T-helper 1 cell treated with Interleukin-12 subunit alpha and Interleukin-12 subunit beta and Interleukin-4 antibody, amounts not matched to agents 30 μg/mL and 1 μg/mL, for 36 hours (primary cell): Measurements from ENCODE around the gene METAP1.
"Not testable (repeated sequence)": the region's sequence is repeated elsewhere in the genome, so short reads cannot be mapped to it uniquely, and the experiment has no call there.

ENCODE experiments used
- H3K27ac Mint-ChIP-seq: one replicate; pipeline ENCODE4 v1.8.0; 2021; ENCODE audit warnings: mild to moderate bottlenecking, mixed read lengths
- H3K27me3 Mint-ChIP-seq: one replicate; pipeline ENCODE4 v1.8.0; 2021; ENCODE audit warnings: low read depth, mixed read lengths
- H3K36me3 Mint-ChIP-seq: one replicate; pipeline ENCODE4 v1.8.0; 2021; ENCODE audit warnings: low read depth, mixed read lengths
- H3K4me1 Mint-ChIP-seq: one replicate; pipeline ENCODE4 v1.8.0; 2021; ENCODE audit warnings: low read depth, mixed read lengths
- H3K4me3 Mint-ChIP-seq: one replicate; pipeline ENCODE4 v1.8.0; 2021; ENCODE audit warnings: mild to moderate bottlenecking, moderate library complexity, mixed read lengths
- H3K9me3 Mint-ChIP-seq: one replicate; pipeline ENCODE4 v1.8.0; 2021; ENCODE audit warnings: mixed read lengths

METAP1 gene

DNA sequence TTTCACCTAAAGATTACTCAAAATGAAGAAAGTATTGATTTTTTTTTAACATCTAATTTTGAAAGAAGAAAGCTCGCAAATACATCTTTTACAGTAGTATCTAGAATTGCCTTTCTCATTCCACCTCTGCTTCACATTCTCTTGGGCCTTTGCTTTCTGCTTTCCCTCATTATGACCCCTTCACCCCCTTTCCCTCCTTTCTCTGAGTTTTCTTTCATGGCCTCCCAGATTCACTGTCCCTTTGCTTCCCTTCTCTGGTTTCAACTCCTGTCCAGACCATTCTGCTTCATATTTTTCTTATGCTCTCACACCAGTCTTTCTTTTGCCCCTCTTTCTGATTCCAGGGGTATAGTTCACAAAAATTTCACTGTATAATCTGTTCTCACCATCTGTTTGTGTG is 64.0 kb downstream of the METAP1 start:
- no peaks in the 10 kb centered on the region for H3K9me3 Mint-ChIP-seq
- H3K27me3 Mint-ChIP-seq, result no peaks in the 10 kb centered on the region
- no peak overlapping the region for H3K27ac Mint-ChIP-seq

DNA sequence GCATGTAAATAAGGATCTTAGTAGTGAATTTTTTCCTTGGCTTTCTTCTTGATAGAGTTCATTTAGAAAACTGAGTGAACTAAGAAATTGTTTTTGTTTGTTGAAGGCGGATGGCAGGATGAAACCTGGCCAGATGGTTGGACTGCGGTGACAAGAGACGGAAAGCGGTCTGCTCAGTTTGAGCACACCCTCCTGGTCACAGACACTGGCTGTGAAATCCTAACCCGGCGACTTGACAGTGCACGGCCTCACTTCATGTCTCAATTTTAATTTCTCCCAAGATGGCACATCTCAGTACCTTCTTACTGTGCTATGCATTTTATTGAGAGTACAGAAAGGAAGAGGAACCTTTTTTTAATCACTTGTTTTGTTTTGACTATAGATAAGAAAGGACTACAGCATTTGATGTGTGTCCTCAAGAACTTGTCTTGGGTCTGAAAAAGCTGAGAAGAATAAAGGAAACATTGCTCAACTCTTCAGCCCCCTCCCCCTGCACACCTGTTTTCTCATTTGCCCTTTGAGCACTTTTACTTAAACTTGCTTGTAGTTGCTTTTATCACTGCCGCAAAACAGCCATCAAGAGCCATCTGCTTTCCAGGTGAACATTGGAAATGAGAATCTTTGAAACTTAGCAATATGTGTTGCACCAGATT is 65.7 kb downstream of the METAP1 start:
- no peaks in the 10 kb centered on the region for H3K9me3 Mint-ChIP-seq
- no peak overlapping the region for H3K4me3 Mint-ChIP-seq
- H3K4me1 Mint-ChIP-seq, result peaks cover 5% of the 10 kb centered on the region
- peaks cover 45% of the 10 kb centered on the region for H3K36me3 Mint-ChIP-seq
- no peaks in the 10 kb centered on the region for H3K27me3 Mint-ChIP-seq
- H3K27ac Mint-ChIP-seq, result no peak overlapping the region

More for the DNA sequence above, 64.0 kb downstream of the METAP1 start:
- peaks cover 13% of the 10 kb centered on the region for H3K4me1 Mint-ChIP-seq
- peaks cover 37% of the 10 kb centered on the region for H3K36me3 Mint-ChIP-seq
- H3K4me3 Mint-ChIP-seq, result no peak overlapping the region

DNA sequence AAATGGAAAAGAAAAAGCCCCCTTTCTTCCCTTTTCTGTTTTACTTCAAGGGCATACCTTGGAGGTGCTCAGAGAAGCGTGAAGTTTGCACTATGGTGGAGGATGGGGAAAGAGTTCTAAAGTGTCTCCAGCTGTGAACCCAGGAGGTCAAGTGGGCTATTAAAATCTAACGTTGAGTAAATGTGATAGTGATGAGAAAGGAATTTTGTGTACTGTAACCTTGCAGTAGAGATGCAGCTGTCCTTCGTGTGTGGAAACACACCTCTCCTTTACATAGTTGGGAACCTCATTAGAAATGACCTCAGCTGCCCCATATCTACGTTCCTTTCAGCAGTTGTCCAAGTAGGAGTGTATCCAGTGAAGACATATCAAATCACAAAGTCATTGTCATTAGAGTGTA is 66.6 kb downstream of the METAP1 start:
- Mint-ChIP-seq H3K9me3 (no peaks in the 10 kb centered on the region), H3K4me1 (peaks cover 4% of the 10 kb centered on the region), H3K4me3 (no peak overlapping the region), H3K36me3 (peaks cover 48% of the 10 kb centered on the region), H3K27ac (no peak overlapping the region), H3K27me3 (no peaks in the 10 kb centered on the region)

DNA sequence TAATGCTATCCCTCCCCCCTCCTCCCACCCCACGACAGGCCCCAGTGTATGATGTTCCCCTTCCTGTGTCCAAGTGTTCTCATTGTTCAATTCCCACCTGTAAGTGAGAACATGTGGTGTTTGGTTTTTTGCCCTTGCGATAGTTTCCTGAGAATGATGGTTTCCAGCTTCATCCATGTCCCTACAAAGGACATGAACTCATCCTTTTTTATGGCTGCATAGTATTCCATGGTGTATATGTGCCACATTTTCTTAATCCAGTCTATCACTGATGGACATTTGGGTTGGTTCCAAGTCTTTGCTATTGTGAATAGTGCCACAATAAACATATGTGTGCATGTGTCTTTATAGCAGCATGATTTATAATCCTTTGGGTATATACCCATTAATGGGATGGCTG is 70.0 kb downstream of the METAP1 start:
- not testable (repeated sequence) for H3K9me3 Mint-ChIP-seq, H3K4me3 Mint-ChIP-seq, H3K27me3 Mint-ChIP-seq, H3K4me1 Mint-ChIP-seq
- Mint-ChIP-seq H3K36me3 (peaks cover 48% of the 10 kb centered on the region), H3K27ac (peak overlapping the region; percentile 41)

DNA sequence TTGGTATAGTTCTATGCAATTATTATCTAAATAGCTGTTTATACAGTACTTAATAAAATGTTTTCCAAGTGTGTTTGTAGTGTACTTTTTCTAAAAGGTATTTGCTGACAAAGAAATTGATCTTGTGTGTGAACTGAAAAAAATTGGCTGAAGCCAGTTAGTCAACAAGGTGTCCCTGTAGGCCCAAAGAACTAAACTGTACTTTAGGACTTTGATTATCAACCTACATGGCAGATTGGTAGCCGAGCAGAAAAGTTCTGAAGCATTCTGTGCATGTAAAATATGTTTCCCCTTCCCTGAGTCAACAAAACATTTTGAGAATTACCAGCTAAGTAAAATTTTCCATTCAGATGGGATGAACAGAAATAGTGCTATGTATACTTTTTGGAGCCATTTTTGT is 72.1 kb downstream of the METAP1 start:
- Mint-ChIP-seq H3K4me3 (no peak overlapping the region), H3K4me1 (no peaks in the 10 kb centered on the region), H3K27me3 (no peaks in the 10 kb centered on the region), H3K27ac (no peak overlapping the region), H3K9me3 (no peaks in the 10 kb centered on the region), H3K36me3 (peaks cover 46% of the 10 kb centered on the region)

DNA sequence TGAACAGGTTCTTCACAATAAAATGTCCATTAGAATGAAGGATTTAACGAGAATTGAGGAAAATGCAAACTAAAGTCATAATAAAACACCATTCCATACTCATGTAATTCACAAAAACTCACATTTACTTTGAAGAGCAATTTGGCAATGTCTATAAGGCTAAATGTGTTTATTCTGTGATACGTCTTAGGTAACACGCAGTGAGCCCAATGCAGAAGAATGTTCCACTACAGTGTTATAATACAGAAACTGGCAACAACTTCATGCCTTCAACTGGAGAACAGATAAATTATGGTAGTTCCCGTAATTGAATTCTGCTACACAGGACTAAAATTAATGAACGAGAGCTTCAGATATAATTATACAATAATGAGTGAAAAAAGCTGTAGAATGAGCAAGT is 75.6 kb downstream of the METAP1 start:
- Mint-ChIP-seq H3K27ac (no peak overlapping the region), H3K36me3 (peaks cover 42% of the 10 kb centered on the region), H3K27me3 (no peaks in the 10 kb centered on the region), H3K4me1 (no peaks in the 10 kb centered on the region), H3K4me3 (no peak overlapping the region), H3K9me3 (no peaks in the 10 kb centered on the region)

DNA sequence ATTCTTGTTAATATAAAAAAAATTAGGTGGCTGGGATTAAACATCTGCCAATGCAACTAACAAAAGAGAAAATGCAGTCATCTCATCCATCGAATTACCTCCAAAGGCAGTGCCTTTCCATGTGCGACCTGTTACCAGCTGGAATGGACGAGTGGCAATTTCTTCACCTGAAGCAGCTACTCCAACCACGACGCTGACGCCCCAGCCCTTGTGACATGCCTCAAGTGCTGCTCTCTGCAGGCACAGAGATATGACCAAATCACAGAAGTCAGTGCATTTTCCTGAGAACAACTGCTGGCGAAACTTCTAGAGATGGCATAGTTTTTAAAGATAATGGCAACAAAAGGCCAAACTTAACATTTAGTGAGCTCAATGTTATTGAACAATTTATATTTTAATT is 79.3 kb downstream of the METAP1 start:
- Mint-ChIP-seq H3K36me3 (peaks cover 42% of the 10 kb centered on the region), H3K27me3 (no peaks in the 10 kb centered on the region), H3K4me3 (no peak overlapping the region), H3K9me3 (no peaks in the 10 kb centered on the region), H3K27ac (no peak overlapping the region), H3K4me1 (no peaks in the 10 kb centered on the region)

DNA sequence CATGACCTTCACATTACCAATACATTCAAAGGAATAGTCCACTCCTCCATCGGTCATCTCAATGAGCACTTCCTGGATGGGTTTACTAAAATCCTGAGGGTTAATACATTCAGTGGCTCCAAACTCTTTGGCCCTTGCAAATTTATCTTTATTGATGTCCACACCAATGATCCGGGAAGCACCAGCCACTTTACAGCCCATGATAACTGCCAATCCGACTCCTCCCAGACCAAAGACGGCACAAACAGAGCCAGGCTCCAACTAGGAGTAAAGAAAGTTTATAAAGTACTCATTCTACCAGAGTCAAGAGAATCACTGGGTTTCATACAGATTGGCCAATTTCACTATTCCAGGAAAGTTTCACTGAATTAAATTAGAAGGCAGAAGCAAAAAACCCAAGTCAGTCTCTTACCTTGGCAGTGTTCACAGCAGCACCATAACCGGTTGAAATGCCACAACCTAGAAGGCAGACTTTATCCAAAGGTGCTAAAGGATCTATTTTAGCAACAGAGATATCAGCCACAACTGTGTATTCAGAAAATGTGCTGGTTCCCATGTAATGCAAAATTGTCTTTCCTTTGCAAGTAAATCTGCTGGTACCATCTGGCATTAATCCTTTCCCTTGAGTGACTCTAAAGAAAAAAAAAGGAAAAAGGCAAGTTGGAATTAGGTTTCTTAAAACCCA is 80.9 kb downstream of the METAP1 start:
- Mint-ChIP-seq H3K4me1 (peaks cover 2% of the 10 kb centered on the region), H3K4me3 (no peak overlapping the region), H3K27me3 (no peaks in the 10 kb centered on the region), H3K9me3 (no peaks in the 10 kb centered on the region), H3K36me3 (peaks cover 46% of the 10 kb centered on the region), H3K27ac (no peak overlapping the region)

DNA sequence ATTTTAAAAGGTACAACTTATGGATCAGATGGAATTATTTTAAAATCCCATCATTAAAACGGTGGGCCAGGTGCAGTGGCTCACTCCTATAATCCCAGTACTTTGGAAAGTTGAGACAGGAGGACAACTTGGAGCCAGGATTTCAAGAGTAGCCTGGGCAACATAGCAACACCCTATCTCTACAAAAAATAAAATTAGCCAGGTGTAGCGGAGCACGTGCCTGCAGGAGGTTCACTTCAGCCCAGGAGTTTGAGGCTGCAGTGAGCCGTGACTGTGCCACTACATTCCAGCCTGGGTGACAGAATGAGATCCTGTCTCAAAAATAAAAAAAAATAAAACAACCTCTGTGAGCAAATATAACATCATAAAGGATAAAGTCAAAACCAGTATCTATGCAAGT is 81.7 kb downstream of the METAP1 start:
- no peak overlapping the region for H3K4me3 Mint-ChIP-seq
- no peaks in the 10 kb centered on the region for H3K9me3 Mint-ChIP-seq
- H3K27me3 Mint-ChIP-seq, result no peaks in the 10 kb centered on the region
- no peak overlapping the region for H3K27ac Mint-ChIP-seq
- peaks cover 4% of the 10 kb centered on the region for H3K4me1 Mint-ChIP-seq
- H3K36me3 Mint-ChIP-seq, result peaks cover 47% of the 10 kb centered on the region

DNA sequence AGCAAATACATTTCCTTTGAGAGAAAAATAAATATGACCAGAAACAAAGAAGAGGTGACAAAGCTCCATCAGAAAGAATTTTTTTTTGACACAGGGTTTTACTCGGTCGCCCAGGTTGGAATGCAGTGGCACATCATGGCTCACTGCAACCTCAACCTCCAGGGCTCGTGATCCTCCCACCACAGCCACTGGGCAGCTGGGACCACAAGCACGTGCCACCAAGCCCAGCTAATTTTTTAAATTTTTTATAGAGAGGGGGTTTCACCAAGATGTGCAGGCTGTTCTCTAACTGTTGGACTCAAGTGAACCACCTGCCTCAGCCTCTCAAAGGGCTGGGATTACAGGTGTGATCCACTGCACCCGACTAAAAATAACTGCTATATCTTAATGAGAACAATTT is 82.8 kb downstream of the METAP1 start:
- no peak overlapping the region for H3K4me3 Mint-ChIP-seq
- peaks cover 44% of the 10 kb centered on the region for H3K36me3 Mint-ChIP-seq
- H3K27me3 Mint-ChIP-seq, result no peaks in the 10 kb centered on the region
- no peaks in the 10 kb centered on the region for H3K9me3 Mint-ChIP-seq
- no peak overlapping the region for H3K27ac Mint-ChIP-seq
- peaks cover 4% of the 10 kb centered on the region for H3K4me1 Mint-ChIP-seq

DNA sequence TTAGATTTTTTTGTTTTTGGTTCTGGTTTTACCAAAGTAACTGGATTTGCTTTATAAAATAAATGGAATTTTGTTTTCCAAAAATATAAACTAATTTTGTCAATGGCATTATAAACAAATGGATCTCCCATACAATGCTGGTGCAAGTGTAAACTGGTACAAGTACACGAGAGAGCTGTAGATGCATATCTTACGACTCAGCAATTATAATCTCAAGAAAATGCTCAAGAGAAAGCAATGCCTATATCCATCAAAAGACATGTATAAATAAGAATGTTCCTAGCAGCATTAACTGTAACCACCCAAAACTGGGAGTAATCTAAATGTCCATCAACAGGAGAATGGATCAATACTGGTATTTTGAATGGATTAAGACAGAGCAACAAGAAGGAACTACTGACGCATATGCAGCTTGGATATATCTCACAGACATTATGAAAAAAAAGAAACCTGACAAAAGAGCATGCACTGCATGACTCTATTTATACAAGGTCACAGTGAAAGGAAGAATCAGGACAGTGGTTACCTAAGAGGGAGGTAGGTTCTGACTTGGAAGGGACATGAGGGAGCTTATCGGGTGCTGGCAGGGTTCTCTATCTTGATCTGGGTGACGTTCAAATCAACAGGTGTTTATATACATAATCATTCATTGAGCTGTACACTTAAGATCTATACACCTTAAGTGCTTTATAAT is 83.6 kb downstream of the METAP1 start:
- Mint-ChIP-seq H3K4me1 (peaks cover 4% of the 10 kb centered on the region), H3K9me3 (no peaks in the 10 kb centered on the region), H3K4me3 (no peak overlapping the region), H3K36me3 (peaks cover 45% of the 10 kb centered on the region), H3K27me3 (no peaks in the 10 kb centered on the region), H3K27ac (no peak overlapping the region)

DNA sequence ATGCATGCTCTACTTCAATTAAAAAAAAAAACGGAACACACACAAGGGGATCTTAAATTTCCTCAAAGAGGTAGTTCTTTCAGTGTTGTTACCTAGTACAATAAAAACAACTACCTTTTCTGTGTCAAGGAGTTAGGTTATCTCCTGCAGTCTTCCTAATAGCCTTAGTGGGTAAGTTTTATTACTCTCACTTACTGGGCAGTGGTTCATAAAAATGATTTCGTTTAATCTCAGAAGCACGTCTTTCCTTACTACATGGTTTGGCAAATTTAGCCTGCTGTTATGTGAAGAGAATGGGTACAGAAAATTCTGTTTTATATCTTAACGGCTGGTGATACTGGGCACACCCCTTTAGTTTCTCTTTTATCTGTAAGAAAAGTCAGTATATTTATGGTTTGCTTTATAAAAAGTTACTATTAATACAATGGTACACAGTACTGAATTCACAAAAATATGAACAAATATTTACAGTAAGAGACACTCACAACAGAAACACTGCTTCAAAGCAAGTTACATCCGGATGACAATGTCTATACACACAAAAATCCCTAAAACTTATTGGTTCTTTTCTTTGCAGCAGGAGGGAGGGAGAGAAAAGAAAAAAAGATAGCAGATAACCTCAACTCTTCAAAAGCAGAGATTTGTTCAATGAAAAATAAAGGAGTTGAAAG is 84.2 kb downstream of the METAP1 start:
- Mint-ChIP-seq H3K27me3 (no peaks in the 10 kb centered on the region), H3K4me1 (peaks cover 4% of the 10 kb centered on the region), H3K9me3 (no peaks in the 10 kb centered on the region), H3K4me3 (no peak overlapping the region), H3K27ac (no peak overlapping the region), H3K36me3 (peaks cover 44% of the 10 kb centered on the region)

DNA sequence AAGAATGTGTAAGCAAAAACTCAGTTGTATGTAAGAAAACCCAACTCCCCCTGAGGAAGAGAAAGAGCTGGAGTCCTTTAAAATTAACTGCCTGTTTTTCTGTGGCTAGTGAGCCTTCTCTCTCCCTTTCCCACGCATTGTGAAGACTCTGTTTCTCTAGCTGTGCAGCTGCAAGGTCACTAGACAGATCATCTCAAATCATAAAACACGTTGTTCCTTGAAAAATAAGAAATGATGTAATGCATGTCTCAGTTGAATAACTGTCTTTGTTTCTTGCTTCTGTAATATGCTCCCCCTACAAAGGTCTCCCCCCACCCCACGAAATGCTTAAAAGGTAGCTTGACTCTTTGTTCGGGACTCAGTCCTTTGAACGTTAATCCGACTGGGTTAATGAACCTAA is 85.3 kb downstream of the METAP1 start:
- H3K4me3 Mint-ChIP-seq, H3K4me1 Mint-ChIP-seq, H3K27me3 Mint-ChIP-seq, H3K9me3 Mint-ChIP-seq: not testable (repeated sequence)
- Mint-ChIP-seq H3K27ac (peak overlapping the region; percentile 35), H3K36me3 (peaks cover 45% of the 10 kb centered on the region)

DNA sequence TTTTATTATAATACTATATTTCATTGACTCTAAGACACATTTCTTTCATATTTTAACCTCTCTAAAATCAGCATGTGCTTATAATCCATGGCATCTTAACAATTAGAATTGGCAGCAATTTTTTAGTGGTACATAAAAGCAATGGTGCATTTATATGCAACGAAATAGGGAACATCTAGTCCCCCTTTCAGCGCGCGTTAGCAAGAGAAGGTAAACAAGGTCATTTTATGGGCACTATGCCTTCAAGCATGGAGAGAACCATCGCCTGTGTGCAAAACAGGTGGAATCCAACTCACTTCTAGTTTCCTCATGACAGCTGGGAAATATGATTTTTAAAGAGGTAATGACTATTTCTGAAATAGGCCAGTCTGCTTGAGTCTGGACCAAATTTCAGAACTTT is 86.7 kb downstream of the METAP1 start:
- Mint-ChIP-seq H3K27ac (no peak overlapping the region), H3K4me1 (peaks cover 11% of the 10 kb centered on the region), H3K9me3 (no peaks in the 10 kb centered on the region), H3K27me3 (no peaks in the 10 kb centered on the region), H3K36me3 (peaks cover 43% of the 10 kb centered on the region), H3K4me3 (no peak overlapping the region)

DNA sequence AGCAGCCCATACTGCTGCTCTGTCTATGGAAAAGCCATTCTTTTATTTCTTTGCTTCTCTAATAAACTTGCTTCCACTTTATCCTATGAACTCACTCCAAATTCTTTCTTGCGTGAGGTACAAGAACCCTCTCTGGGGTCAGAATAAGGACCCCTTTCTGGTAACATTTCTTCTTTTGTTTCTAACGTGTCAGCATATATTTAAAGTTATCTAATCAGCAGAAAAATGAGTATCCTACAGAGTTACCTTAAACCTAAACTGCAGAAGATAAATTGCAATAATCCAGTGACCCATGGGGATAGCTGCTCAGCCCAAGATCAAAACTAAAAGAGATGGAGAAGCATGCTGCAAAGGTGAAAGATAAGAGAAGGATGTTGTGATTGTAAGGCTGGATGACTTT is 89.1 kb downstream of the METAP1 start:
- H3K9me3 Mint-ChIP-seq, result no peaks in the 10 kb centered on the region
- H3K4me1 Mint-ChIP-seq, result peaks cover 20% of the 10 kb centered on the region
- no peak overlapping the region for H3K4me3 Mint-ChIP-seq

More for the DNA sequence above, 89.1 kb downstream of the METAP1 start:
- Mint-ChIP-seq H3K27ac (no peak overlapping the region), H3K27me3 (no peaks in the 10 kb centered on the region), H3K36me3 (peaks cover 36% of the 10 kb centered on the region)
